Frontal cortex (tissue), 4 donors: Measurements from ENCODE around the gene LSS. TPM values are rescaled to one million over a fixed set of nuclear protein-coding genes. Genes with fewer than 3 reads are reported as not detected.
"Not testable (repeated sequence)": the region's sequence is repeated elsewhere in the genome, so short reads cannot be mapped to it uniquely, and the experiment has no call there.

ENCODE experiments used
- DNase-seq, 2 donors: peaks; one replicate each; pipeline ENCODE4 v3.0.0; 2012; ENCODE audit warnings: low spot score in 2 of 2
- FAIRE-seq: peaks from 2 replicates; lab custom pipeline; 2012; peaks lifted over from hg19 to GRCh38; lab: Jason Lieb, UNC
- total RNA-seq: library from RNA; depleted of rRNA; stranded (reverse); fragments of >200 nt; gene quantifications from one replicate; pipeline ENCODE4 v1.2.3, GENCODE V29; 2014
- donor health status: control.
- donor health status: control.
- donor health status: control.

The LSS gene
- total RNA-seq, 1 donor from 2014 or later, result 39.5 TPM

DNA sequence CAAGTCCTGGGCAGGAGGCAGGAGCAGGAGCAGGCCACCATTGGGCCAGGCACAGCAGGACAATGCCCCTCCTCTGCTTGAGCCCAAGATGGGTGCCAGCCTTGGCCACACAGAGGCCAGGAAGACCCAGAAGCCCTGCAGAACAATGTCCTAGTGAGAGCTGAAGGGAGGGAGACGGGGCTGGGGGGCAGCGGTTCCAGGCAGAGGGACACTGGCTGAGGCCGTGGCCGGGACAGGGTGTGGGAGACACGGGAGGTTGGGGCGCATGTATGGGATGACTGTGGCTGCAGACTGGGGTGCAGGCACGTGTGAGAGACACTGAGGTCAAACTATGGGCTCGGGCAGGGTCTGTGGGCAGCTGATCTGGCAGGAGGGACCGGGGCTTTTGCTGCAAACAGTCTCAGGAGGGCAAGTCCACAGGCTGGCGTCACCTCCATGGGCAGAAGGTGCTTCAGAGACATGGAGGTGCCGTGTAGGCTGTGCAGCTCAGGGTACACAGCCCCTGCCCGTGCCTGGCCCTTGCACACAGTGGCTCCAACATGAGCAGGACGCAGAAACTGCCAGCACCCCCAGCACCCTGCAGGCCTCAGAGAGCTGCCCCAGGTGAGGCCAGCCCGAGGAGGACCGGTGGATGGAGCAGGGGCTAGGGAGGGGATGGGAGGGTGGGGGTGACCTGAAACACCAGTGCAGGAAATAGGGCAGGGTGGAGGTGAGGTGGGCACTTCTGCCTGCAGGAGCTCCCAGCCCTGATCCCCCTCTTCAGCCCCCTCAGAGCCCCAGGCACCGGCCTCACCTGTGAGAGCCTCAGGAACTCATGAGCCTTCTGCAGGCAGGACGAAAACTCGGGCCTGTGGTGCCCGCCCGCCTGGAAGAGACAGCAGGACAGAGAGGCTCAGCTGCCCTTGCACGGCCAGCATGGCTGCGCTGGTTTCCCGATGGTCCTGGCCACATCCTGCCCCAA is 19.5 kb downstream of the LSS start:
- no peak for DNase-seq
- no peak for FAIRE-seq

DNA sequence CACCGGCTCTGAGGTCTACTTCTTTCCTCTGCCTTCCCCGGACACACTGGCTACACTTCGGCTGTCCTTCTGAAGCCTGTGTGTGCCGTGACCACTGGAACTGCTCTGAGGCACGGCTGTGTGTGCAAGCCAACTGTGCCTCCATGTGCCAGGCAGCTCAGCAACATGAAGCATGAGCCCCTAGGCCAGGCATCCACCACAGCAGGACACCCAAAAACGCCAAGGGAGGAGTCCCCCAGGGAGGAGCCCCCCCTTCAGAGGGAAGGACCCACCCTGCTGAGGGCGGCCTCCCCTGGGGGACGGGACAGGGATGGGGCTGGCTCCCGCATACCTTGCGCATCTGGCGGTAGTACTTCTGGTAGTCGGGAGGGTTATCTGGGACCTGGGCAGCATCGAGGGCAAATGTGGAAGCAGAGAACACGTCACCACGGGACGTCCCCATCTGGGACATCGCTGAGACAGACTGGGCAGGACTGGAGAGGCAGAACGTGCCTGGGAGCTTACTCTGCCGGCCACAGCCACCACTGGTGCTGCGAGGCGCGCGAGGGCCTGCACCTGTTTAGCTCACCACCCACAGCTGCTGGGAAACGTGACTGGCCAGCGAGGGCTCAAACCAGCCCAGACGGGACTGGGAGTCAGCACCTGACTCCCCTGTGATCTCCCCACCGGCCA is 20.5 kb downstream of the LSS start:
- FAIRE-seq (no peak), DNase-seq (no peak)

DNA sequence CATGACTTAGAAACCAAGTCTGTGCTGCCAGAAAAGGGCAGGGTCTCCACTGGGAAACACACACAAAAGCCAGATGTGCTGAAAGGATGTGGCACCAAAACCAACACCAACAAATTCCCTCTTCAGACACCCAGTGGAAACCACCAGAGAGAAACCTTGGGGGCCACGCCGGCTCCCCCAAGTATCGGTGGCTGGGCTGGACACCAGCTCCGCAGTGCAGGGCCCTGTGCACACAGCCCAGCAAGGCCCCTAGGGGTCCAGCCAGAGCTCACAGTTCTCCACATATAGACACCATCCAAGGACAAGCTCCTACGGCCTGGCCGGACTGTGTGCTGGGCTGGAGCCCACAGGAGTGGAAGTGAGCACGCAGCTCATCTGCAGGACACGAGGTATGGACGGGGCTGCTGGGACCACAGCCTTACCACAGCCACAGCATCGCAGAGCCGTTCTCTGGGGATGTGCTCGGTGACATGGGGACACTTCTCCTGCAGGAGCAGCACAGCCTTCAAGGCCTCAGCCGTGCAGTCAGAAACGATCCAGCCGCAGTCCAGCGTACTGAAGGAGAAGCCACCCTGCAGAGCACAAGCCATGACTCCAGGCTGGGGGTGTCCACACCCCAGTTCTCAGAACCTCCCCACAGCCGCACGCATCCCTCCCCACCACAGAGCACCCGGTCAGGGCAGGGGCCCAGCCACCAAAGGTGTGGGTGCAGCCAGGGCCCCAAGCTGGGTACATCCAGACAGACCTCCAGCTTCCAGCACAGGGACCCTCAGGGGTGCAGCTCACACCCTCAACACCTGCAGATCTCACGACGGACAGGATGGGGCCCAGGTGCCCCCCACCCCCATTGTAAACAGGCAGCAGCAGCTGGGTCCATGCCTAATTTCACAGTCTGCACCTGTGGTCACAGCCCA is 21.3 kb downstream of the LSS start:
- DNase-seq (no peak), FAIRE-seq (no peak)

DNA sequence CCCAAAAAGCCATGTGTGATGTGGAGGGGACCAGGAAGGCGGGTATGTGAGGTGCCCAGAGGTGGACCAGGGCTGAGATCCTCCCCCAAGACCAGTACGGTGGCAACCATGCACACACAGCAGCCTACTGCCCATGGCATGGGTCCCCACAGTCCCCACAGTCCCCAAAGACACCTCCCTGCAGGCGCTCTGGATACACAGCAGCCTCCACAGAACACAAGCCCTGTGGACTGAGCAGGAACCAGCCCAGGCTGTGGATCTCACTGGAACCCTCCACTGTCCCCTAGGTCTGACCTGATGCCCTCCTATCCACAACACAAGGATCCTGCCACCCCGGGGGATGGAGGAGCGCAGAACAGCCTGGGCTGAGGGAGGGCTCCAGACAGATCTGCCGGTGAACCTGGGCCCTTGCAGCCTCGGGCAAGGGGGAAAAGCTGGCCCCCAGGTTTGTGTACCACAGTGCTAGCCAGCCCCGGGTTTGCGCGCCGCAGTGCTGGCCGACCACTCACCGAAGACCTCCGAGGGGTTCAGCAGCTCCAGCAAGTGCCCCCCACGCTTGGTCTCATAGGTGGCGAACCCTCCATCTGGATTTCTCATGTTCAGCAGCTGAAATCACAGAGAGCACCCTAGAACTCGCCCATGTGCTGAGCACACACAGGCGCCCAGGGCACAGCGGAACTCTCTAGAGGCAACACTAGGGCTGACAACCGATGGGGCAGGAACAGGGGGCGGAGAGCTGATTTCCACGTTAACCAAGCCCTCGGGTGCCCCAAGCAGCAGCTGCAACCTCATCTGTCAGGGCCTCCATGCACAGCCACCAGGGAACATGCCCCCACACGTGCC is 22.2 kb downstream of the LSS start:
- FAIRE-seq (no peak), DNase-seq (no peak)

DNA sequence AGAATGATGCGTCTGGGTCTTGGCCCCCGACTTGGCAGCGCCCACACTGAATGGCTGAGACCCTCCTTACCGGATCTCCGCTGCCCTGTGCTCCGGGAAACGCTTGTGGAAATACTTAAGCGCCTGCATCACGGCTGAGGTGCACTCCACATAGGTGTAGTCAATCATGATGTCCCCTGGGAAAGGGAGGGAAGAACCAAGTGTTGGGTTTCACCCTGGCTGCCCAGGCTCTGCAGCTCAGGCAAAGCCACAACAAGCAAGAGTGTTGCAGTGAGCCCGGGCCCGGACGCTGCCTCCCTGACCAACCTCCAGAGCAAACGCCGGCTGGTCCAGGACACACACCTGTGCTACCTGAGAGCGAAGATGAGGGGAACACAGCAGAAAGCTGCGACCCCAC is 22.8 kb downstream of the LSS start:
- DNase-seq, result no peak
- no peak for FAIRE-seq

DNA sequence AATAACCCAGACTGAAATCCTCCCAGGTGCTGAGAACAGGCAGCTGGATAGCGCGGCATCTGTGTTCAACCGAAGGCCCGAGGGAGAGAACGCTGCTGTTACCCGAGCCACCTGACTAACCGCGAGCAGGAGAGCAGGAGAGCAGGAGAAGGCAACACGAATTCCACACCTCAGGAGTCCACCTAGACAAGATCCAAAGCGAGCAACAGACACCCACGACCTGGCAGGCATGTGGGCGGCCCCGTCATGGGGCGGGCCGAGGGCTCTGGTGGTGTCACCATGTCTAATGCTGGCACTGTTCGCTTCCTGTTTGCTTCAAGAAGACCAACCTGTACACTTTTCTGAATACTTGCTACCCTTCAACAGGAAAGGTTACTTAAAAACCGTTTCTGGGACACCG is 23.4 kb downstream of the LSS start:
- DNase-seq, result no peak
- FAIRE-seq, result no peak

DNA sequence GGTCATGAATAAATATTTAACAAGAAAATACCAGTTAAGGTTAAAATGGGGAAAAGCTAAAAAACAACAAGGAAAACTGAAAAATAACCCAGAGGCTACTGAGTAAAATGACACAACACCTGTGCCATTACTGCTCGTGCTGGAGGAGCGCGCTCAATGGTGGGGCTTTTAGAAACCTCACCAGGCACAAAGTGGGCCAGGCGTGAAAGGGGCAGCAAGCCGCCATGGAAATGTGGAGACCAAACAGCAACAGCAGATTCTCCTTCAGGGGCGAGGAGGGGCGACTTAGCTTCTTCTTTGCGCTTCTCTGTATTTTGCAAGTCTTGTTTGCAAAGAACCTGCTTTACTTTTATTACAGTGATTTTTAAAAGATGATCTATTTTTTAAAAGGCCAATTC is 25.4 kb downstream of the LSS start:
- no peak for FAIRE-seq
- DNase-seq, result no peak

DNA sequence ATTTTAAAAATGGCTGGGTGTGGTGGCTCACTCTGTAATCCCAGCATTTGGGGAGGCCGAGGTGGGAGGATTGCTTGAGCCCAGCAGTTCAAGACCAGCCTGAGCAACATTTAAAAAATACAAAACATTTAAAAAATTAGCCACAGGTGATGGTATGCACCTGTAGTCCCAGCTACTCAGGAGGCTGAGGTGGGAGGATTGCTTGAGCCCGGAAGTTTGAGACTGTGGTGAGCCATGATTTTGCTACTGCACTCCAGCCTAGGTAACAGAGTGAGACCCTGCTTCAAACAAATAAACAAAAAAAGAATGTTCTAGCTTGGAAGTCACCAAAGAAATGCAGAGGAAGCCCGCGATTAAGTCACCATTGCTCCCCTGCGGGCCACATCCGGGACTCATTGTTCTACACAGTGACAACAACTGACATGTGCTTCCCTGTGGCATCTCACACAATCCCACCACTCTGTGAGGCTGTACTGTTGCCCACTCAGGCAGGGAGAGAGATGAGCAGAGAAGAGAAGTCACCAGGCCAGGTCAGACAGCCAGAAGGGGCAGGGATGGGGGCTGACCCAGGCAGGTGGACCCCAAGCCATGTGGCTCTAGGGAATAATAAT is 25.9 kb downstream of the LSS start:
- no peak for DNase-seq

DNA sequence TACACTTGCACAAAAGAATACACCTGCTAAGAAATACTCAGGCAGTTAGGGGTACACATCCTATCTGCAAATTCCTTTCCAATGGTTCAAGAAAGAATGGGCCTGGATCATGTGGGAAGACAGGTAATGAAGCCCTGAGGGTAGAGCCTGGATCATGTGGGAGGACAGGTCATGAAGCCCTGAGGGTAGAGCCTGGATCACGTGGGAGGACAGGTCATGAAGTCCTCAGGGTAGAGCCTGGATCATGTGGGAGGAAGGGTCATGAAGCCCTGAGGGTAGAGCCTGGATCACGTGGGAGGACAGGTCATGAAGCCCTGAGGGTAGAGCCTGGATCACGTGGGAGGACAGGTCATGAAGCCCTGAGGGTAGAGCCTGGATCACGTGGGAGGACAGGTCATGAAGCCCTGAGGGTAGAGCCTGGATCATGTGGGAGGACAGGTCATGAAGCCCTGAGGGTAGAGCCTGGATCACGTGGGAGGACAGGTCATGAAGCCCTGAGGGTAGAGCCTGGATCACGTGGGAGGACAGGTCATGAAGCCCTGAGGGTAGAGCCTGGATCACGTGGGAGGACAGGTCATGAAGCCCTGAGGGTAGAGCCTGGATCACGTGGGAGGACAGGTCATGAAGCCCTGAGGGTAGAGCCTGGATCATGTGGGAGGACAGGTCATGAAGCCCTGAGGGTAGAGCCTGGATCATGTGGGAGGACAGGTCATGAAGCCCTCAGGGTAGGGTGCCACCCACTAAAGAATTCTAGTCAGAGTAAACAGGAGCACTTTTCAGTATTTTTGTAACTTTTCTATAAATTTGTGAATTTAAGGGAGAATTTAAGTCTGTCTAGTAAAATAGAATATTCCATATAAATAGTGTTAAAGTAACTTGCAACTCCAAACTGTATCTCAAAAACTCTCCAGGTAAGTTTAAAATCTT is 27.4 kb downstream of the LSS start:
- not testable (repeated sequence) for DNase-seq, FAIRE-seq

More for the DNA sequence above, 25.9 kb downstream of the LSS start:
- FAIRE-seq, result no peak

DNA sequence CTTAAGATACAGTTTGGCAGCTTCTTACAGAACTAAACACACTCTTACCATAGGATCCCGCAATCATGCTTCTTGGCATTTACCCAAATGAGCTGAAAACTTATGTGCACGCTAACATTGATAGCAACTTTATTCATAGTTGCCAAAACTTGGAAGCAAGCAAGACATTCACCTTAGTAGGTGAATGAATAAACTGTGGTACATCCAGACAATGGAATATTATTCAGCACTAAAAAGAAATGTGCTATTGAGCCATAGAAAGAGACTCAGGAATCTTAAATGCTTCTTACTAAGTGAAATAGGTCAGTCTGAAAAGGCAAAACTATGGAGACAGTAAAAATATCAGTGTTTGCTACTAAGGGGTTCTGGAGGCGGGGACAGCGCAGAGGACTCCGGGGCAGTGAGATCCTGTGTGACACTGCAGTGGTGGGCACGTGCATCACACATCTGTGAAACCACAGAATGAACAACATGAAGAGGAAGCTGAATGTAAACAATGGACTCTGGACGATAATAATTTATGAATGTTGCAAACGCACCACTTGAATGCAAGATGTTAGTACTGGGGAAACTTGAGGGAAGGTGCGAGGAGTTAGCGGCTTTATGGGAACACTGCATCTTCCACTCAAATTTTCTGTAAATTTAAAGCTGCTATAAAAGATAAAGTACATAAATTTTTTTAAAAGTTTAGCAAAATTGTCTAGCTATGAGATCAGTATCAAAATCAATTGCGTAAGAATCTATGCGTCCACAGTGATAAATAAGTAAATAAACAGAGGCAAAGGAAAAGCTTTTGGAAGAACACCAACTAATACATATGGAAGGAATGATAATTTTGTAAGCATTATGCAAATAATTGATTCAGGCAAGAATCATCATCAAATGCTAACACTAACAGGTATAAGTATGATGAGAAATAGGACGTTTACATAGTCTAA is 28.9 kb downstream of the LSS start:
- DNase-seq (no peak), FAIRE-seq (no peak)

DNA sequence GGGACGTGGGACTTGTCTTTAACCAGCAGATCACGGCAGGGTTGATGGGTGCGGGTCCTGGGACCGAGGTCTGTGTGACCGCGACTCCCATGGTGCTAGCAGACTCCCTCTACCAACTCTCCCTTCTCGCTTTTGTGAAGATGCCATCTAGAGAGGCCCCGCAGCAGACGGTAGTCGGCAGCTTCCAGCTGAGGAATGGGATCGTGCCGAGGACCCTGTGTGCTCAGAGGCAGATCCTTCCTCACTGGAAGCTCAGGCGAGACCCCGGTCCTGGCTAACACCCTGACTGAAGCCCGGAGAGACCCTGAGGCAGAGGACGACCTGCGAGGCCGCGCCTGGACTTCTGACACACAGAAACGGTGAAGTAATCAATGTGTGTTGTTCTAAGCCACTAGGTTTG is 31.8 kb downstream of the LSS start:
- FAIRE-seq (no peak), DNase-seq (no peak)

DNA sequence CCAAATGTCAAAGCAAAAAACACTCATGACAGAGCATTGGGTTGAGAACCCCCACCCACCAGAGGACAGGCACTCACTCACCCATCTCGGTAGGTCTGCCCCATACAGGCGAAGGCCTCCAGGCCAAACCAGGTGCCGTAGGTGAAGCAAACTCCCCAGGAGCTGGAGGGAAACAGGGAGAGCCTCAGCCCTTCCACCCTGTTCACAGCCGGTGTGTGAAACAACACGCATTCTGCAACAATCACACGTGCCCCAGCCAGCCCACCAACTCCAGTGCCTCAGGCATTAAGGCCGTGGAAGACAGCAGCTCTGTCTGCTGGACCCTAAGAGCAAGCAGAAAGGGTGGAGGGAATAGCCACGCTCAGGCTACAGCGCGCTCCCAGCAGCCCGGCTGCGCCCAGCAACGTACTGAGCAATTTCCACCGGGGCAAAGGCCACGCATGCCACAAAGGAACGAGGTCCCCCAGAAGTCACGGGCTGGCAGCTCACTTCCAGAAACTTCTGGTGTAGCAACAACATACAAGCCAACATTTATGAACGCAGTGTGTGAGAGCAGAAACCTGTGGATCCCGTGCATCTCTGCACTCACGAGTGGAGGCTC is 32.9 kb downstream of the LSS start:
- DNase-seq (no peak), FAIRE-seq (no peak)

DNA sequence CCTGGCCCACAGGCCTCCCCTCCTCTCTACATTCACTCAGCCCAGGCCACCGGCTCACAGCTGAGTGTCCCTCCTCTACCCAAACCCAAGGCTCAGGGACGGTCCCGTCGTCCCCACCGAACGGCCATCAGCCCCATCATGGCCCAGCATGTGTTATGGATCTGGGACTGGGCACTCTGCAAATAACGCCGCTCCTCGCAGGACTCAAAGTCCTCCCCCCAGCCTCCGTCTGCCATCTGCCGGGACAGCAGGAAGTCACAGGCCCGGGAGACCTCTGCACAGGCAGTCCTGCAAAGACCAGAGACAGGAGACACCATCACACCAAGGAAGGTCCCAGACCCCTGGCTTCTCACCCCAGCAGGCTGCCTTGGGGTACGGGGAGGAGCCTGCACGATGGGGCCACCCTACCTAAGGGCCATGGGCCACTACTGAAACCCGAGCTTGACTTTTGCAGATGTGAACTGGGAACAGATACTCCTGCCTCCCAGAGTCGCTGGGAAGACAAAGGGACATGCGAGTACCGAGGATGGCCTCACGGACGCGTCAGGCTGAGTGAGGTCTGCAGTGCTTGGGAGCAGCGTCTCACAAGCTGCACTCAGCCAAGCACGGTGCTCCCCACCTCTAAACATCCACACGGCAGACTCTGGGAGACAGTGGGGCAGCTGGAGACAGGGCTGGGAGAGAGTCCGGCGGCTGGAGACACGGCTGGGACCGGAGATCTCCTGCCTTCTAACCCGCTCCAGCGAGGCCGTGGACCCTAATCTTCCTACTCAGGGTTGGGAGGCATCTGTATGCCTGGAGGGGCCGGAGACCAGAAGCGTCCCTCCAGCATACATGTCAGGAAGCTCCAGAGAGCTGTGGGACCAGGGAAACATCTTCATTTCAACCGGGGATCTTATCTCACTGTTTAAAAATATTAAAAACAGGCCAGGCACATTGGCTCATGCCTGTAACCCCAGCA is 33.9 kb downstream of the LSS start:
- DNase-seq (no peak), FAIRE-seq (no peak)

DNA sequence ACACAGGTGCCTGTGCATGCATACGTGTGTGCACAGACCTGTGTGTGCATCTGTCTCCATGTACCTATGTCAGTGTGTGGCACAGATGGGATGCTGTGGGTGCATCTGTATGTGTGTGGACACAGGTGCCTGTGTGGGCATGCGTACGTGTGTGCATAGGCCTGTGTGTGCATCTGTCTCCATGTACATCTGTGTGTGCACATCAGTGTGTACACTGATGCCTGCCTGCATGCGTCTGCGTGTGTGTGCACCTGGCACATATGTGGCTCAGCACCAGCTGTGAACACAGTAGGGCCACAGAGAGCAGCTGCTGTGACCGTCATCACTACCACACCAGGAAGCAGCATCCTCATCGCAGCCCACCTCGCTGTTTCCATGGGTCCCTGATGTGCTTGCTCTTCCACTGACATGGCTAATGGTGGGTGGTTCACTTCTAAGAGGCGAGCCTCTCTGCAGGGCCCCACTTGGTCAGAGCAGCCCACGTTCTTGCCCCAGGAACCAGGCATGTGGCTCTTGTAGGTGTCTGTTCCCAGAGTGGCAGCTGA is 34.7 kb downstream of the LSS start:
- FAIRE-seq, result no peak

More for the DNA sequence above, 34.7 kb downstream of the LSS start:
- no peak for DNase-seq
